SK-N-SH (cell line): Measurements from ENCODE around the gene DGCR8. TPM values are rescaled to one million over a fixed set of nuclear protein-coding genes. Genes with fewer than 3 reads are reported as not detected.

ENCODE experiments used
- CTCF ChIA-PET: fragments of 300-600, 350-600 bp; formaldehyde crosslinking; extraction: SDS; loops from one replicate; lab custom pipeline; 2021; lab: Yijun Ruan, JAX
- POLR2A ChIA-PET: fragments of 350-600 bp; sonication (Branson Sonifier 250); formaldehyde crosslinking; extraction: SDS; loops from one replicate; lab custom pipeline; 2020; ENCODE audit warnings: antibody characterized with exemption, inconsistent platforms; lab: Yijun Ruan, JAX
- DNase-seq: peaks from one replicate; pipeline ENCODE4 v3.0.0; 2012
- H2AFZ ChIP-seq: fragments of 200-600 bp; sonication (generic); 2 replicates; pipeline ENCODE4 v1.8.1; 2016; ENCODE audit warnings: antibody characterized with exemption, mild to moderate bottlenecking, low read depth
- H3F3A ChIP-seq: fragments of 200-600 bp; sonication (generic); replicated peaks from 2 replicates; pipeline ENCODE3; 2016; ENCODE audit warnings: antibody characterized with exemption, mild to moderate bottlenecking; ENCODE audit not compliant: insufficient read depth
- H3K27ac ChIP-seq, 2 experiments: fragments of 200-500 bp in 1 of 2; fragments of 200-600 bp in 1 of 2; sonication (Bioruptor generic) in 1 of 2; sonication (generic), shearing (Covaris generic) in 1 of 2; 2 replicates each; pipeline versions ENCODE4 v1.5.1 to v1.6.1; 2014 to 2016; ENCODE audit warnings: low read depth in 2 of 2, inconsistent platforms in 1 of 2, low read length in 1 of 2, mild to moderate bottlenecking in 1 of 2, mixed read lengths in 1 of 2
- H3K27me3 ChIP-seq: fragments of 200-600 bp; sonication (generic), shearing (Covaris generic); 2 replicates; pipeline ENCODE4 v1.6.1; 2016; ENCODE audit warnings: mixed run types; ENCODE audit not compliant: insufficient read depth
- H3K36me3 ChIP-seq, 2 experiments: fragments of 200-500 bp in 1 of 2; fragments of 200-600 bp in 1 of 2; sonication (Bioruptor generic) in 1 of 2; sonication (generic) in 1 of 2; replicated peaks in 1 of 2; 2 replicates each; pipeline versions ENCODE3 to v1.5.1; 2014 to 2016; ENCODE audit warnings: low read length in 1 of 2, mild to moderate bottlenecking in 1 of 2; ENCODE audit not compliant: insufficient read depth in 2 of 2, control insufficient read depth in 1 of 2
- H3K4me1 ChIP-seq, 2 experiments: fragments of 200-500 bp in 1 of 2; fragments of 200-600 bp in 1 of 2; sonication (Bioruptor generic) in 1 of 2; sonication (generic), shearing (Covaris generic) in 1 of 2; 2 replicates each; pipeline versions ENCODE4 v1.5.1 to v1.6.1; 2014 to 2016; ENCODE audit warnings: low read depth in 1 of 2, low read length in 1 of 2, mixed run types in 1 of 2; ENCODE audit not compliant: insufficient read depth in 2 of 2, control insufficient read depth in 1 of 2
- H3K4me2 ChIP-seq: fragments of 200-600 bp; sonication (generic), shearing (Covaris generic); 2 replicates; pipeline ENCODE4 v1.6.1; 2017; ENCODE audit warnings: mixed run types
- H3K4me3 ChIP-seq, 2 experiments: fragments of 200-500 bp in 1 of 2; fragments of 200-600 bp in 1 of 2; sonication (Bioruptor generic) in 1 of 2; sonication (generic), shearing (Covaris generic) in 1 of 2; 2 replicates each; pipeline versions ENCODE4 v1.5.1 to v1.8.1; 2014 to 2016; ENCODE audit warnings: low read depth in 2 of 2, inconsistent platforms in 1 of 2, low read length in 1 of 2, mild to moderate bottlenecking in 1 of 2, mixed read lengths in 1 of 2, moderate library complexity in 1 of 2
- H3K79me2 ChIP-seq: fragments of 200-600 bp; sonication (generic); 2 replicates; pipeline ENCODE4 v1.8.1; 2017; ENCODE audit warnings: mild to moderate bottlenecking; ENCODE audit not compliant: insufficient read depth
- H3K9ac ChIP-seq: fragments of 200-600 bp; sonication (generic); 2 replicates; pipeline ENCODE4 v1.6.1; 2017; ENCODE audit warnings: mixed run types
- H3K9me2 ChIP-seq: fragments of 200-600 bp; sonication (generic); 2 replicates; pipeline ENCODE4 v1.6.1; 2017; ENCODE audit warnings: mixed run types
- H3K9me3 ChIP-seq: fragments of 200-600 bp; sonication (generic); 2 replicates; pipeline ENCODE4 v1.6.1; 2017; ENCODE audit warnings: mixed run types, mild to moderate bottlenecking, moderate library complexity
- H4K20me1 ChIP-seq: fragments of 200-600 bp; sonication (generic); 2 replicates; pipeline ENCODE4 v1.6.1; 2017; ENCODE audit warnings: mild to moderate bottlenecking, mixed run types; ENCODE audit not compliant: insufficient read depth
- EZH2phosphoT487 ChIP-seq: fragments of 200-600 bp; sonication (generic); IDR thresholded peaks from 2 replicates; pipeline ENCODE4 v1.6.1; 2017; ENCODE audit warnings: low read depth, mixed run types, mild to moderate bottlenecking, antibody characterized with exemption, moderate library complexity, borderline replicate concordance
- FOXJ3 ChIP-seq: sonication (generic); formaldehyde crosslinking; IDR thresholded peaks from 2 replicates; pipeline ENCODE4 v1.5.1; 2020; ENCODE audit warnings: mild to moderate bottlenecking, missing genetic modification reagents
- FOXM1 ChIP-seq: IDR thresholded peaks from 2 replicates; pipeline ENCODE4 v1.4.0; 2012; ENCODE audit warnings: low read depth, mild to moderate bottlenecking
- GABPA ChIP-seq: IDR thresholded peaks from 2 replicates; pipeline ENCODE4 v1.4.0; 2012; ENCODE audit warnings: low read depth, mild to moderate bottlenecking
- MEF2A ChIP-seq: IDR thresholded peaks from 2 replicates; pipeline ENCODE4 v1.4.0; 2012; ENCODE audit warnings: low read depth, borderline replicate concordance
- MXI1 ChIP-seq: IDR thresholded peaks from 2 replicates; pipeline ENCODE4 v1.6.1; 2012; ENCODE audit warnings: mild to moderate bottlenecking, low read depth, low read length, improper control_type of control experiment
- RAD21 ChIP-seq: IDR thresholded peaks from 2 replicates; pipeline ENCODE4 v1.6.1; 2012; ENCODE audit warnings: mild to moderate bottlenecking, low read length
- RCOR1 ChIP-seq: fragments of 150-350 bp; IDR thresholded peaks from 2 replicates; pipeline ENCODE4 v1.6.1; 2017; ENCODE audit warnings: antibody characterized with exemption, low read length
- RXRA ChIP-seq: IDR thresholded peaks from 2 replicates; pipeline ENCODE4 v1.4.0; 2012; ENCODE audit warnings: low read depth, mild to moderate bottlenecking, borderline replicate concordance
- SMC3 ChIP-seq: IDR thresholded peaks from 2 replicates; pipeline ENCODE4 v1.6.1; 2012; ENCODE audit warnings: low read depth, low read length, improper control_type of control experiment
- WGBS: methylation state at CpG from one replicate; pipeline ENCODE4 v1.1.6; 2017; ENCODE audit warnings: low lambda C conversion rate; 5-methylcytosine and 5-hydroxymethylcytosine counted together
- polyA plus RNA-seq, 3 experiments: library from polyadenylated mRNA; depleted of rRNA; stranded (reverse); fragments of >200 nt; gene quantifications; 2 replicates each; pipeline ENCODE4 v1.2.3, GENCODE V29; 2012
- TF ChIP-seq, protein P1 (sequence below): fragments of 200-600 bp; sonication (generic); IDR thresholded peaks from 2 replicates; pipeline ENCODE4 v1.6.1; 2017; ENCODE audit warnings: antibody characterized with exemption, mild to moderate bottlenecking, moderate library complexity
- TF ChIP-seq, protein P2 (sequence below): fragments of 150-350 bp; IDR thresholded peaks from 2 replicates; pipeline ENCODE4 v1.6.1; 2016; ENCODE audit warnings: mild to moderate bottlenecking, low read depth, low read length

Gene DGCR8
- polyA plus RNA-seq, 1 of the 3 experiments (the other 2 are of a cell fraction), result 26.5 TPM

DNA sequence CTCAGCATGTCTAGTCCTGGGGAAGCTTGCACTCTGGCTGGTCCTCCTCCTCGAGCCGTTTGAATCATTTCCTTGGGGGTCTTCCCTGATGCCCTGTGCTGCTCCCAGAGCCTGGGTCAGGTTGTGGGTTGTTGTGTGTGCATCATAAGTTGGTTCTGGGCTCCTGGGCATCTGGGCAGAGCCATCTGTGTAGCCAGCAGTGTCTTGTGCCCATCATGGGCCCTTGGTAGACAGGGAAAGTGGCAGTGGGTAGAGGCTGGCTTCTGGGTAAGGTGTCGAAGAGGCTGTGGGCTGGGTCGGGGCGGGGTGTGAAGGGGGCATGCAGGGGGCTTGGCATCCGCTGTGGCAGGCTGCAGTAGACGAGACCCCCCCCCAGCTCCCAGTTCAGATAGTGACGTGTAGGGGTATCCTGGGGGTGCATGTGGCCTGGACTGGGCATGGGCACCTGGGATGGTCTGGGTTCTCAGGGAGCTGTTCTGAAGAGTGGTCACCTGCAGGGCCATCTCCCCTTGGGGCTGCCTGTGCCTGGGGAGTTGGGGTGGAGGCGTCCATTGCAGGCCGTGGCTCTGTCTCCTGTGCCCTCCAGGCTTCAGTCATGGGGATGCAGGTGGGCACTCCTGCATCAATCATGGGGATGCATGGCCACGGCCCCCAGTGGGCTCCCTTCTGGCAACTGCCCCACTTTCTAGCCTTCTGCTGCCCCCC, 44.2 kb downstream of the DGCR8 start (continued):
- TF ChIP-seq, protein P1, sequence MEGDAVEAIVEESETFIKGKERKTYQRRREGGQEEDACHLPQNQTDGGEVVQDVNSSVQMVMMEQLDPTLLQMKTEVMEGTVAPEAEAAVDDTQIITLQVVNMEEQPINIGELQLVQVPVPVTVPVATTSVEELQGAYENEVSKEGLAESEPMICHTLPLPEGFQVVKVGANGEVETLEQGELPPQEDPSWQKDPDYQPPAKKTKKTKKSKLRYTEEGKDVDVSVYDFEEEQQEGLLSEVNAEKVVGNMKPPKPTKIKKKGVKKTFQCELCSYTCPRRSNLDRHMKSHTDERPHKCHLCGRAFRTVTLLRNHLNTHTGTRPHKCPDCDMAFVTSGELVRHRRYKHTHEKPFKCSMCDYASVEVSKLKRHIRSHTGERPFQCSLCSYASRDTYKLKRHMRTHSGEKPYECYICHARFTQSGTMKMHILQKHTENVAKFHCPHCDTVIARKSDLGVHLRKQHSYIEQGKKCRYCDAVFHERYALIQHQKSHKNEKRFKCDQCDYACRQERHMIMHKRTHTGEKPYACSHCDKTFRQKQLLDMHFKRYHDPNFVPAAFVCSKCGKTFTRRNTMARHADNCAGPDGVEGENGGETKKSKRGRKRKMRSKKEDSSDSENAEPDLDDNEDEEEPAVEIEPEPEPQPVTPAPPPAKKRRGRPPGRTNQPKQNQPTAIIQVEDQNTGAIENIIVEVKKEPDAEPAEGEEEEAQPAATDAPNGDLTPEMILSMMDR, result no peak

DNA sequence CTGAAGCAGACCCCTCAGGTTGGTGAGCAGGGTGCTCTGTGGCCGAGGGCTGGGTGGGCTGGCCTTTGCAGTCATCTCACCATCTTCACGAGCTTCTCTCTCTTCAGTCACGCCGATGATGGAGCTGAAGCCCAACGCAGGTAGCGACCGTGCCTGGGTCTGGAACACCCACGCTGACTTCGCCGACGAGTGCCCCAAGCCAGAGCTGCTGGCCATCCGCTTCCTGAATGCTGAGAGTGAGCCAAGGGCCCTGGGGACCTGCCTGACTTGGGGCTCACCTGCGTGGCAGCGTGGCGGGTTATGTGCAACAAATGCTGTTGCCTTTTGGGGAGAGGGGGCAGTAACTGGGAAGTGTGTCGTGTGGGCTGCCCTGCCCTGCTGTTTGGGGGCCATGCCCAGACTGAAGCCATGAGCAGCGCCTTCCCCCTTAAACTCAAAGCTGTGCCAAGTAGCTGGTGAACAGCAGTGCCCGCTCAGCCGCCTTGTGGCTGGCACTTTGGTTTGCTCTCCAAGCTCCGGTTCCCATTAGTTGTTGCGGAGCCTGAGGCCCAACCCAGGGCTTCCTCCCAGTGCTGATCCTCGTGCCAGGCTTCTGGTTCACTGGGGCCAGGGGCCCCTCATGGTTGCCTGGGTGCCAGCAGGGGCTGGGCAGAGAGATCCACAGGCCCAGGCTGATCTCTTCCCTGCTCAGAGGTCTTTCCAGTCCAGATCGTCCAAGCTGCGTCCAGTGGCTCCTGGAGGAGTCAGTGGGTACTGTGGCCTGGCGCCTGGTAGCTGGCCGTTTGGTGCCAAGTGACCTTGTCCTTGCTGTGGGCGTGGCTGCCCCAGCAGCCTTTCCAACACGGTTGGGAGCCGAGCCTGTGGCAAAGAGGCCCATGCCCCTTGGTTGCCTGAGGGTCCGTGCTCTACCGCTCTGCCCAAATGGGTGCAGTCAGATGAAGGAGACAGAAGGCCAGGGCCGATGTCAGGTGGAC, 45.4 kb downstream of the DGCR8 start:
- no peak overlapping the region for H3K4me2 ChIP-seq
- peaks cover 18 to 57% of the 10 kb centered on the region in 2 experiments for H3K36me3 ChIP-seq
- peaks cover 19% of the 10 kb centered on the region for H3F3A ChIP-seq
- peaks cover 14% of the 10 kb centered on the region; the same call in 1 of the 2 replicates for H4K20me1 ChIP-seq
- no peak for TF ChIP-seq RAD21
- no peak for TF ChIP-seq MEF2A
- no peak for TF ChIP-seq FOXM1
- TF ChIP-seq MXI1, result no peak
- TF ChIP-seq, protein P2, sequence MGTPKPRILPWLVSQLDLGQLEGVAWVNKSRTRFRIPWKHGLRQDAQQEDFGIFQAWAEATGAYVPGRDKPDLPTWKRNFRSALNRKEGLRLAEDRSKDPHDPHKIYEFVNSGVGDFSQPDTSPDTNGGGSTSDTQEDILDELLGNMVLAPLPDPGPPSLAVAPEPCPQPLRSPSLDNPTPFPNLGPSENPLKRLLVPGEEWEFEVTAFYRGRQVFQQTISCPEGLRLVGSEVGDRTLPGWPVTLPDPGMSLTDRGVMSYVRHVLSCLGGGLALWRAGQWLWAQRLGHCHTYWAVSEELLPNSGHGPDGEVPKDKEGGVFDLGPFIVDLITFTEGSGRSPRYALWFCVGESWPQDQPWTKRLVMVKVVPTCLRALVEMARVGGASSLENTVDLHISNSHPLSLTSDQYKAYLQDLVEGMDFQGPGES, result no peak
- no peak for TF ChIP-seq SMC3
- TF ChIP-seq EZH2phosphoT487, result no peak
- TF ChIP-seq RXRA, result no peak
- TF ChIP-seq GABPA, result no peak
- no peak for TF ChIP-seq FOXJ3 (CRISPR knock-in tag)
- TF ChIP-seq RCOR1, result no peak
- H3K9me3 ChIP-seq, result no peaks in the 10 kb centered on the region
- POLR2A ChIA-PET, result no interaction called here
- H3K79me2 ChIP-seq, result peaks cover 35% of the 10 kb centered on the region
- no peaks in the 10 kb centered on the region for H3K9me2 ChIP-seq
- no peak overlapping the region for H2AFZ ChIP-seq
- CTCF ChIA-PET, result no interaction called here
- H3K27me3 ChIP-seq, result no peaks in the 10 kb centered on the region
- H3K4me3 ChIP-seq, result no peak overlapping the region
- no peak overlapping the region for H3K27ac ChIP-seq
- WGBS, result 96% methylated on average over 12 of the region's 32 CpGs
- no peak for DNase-seq
- peaks cover 0 to 3% of the 10 kb centered on the region in 2 experiments; a peak in 1 of 4 replicates for H3K4me1 ChIP-seq
- no peak overlapping the region for H3K9ac ChIP-seq
